Nephron progenitor cell (in vitro differentiated cells): ENCODE data around the gene AMDHD1.

Experiments
- DNase-seq: peaks from one replicate; pipeline ENCODE4 v3.0.0; 2021
- H3K27ac Mint-ChIP-seq: 2 replicates; pipeline ENCODE4 v1.8.0; 2021; ENCODE audit warnings: mild to moderate bottlenecking, moderate library complexity, mixed read lengths
- H3K27me3 Mint-ChIP-seq: 2 replicates; pipeline ENCODE4 v1.8.0; 2021; ENCODE audit warnings: mild to moderate bottlenecking, low read depth, mixed read lengths; ENCODE audit not compliant: poor library complexity
- H3K36me3 Mint-ChIP-seq: 2 replicates; pipeline ENCODE4 v1.8.0; 2021; ENCODE audit warnings: low read depth, mixed read lengths
- H3K4me1 Mint-ChIP-seq: 2 replicates; pipeline ENCODE4 v1.8.0; 2021; ENCODE audit warnings: mixed read lengths
- H3K4me3 Mint-ChIP-seq: 2 replicates; pipeline ENCODE4 v1.8.0; 2021; ENCODE audit warnings: mild to moderate bottlenecking, moderate library complexity, mixed read lengths
- H3K9me3 Mint-ChIP-seq: 2 replicates; pipeline ENCODE4 v1.8.0; 2021; ENCODE audit warnings: mild to moderate bottlenecking, moderate library complexity, mixed read lengths
- TF ChIP-seq, protein P1 (sequence below): fragments of 200-600 bp; sonication (generic); IDR thresholded peaks from 2 replicates; pipeline ENCODE4 v1.5.0; 2021; ENCODE audit warnings: antibody characterized with exemption

The AMDHD1 gene

DNA sequence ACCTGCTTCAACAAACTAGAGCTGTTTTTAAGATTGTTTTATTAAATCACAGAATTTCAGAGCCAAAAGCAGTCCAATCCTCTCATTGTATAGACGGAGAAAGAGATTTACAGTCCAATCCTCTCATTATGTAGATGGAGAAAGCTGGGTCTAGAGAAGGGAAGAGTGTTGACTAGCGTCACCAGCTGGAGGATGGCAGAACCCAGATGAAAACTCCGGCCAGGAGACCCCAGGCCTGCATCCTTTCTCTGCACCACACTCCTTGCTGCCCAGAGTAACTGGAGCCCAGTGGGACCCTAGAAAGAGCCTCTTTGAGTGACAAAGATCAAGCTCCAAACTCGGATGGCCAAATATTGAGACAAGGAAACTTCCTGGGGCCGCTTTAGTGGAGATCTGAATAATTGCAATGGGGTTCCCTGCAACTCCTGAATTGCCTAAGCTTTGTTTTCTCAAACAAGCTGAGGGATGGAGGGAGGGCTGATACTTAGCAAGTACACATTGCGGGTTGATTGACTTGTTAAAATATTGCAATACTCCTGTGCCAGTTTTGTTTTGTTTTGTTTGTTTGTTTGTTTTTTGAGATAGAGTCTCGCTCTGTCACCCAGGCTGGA lies 12.5 kb downstream of the AMDHD1 start:
- H3K4me3 Mint-ChIP-seq, result no peak overlapping the region
- no peak for DNase-seq
- H3K36me3 Mint-ChIP-seq, result no peaks in the 10 kb centered on the region
- peak overlapping the region; percentile 36 for H3K27ac Mint-ChIP-seq
- H3K4me1 Mint-ChIP-seq, result no peaks in the 10 kb centered on the region
- TF ChIP-seq, protein P1, sequence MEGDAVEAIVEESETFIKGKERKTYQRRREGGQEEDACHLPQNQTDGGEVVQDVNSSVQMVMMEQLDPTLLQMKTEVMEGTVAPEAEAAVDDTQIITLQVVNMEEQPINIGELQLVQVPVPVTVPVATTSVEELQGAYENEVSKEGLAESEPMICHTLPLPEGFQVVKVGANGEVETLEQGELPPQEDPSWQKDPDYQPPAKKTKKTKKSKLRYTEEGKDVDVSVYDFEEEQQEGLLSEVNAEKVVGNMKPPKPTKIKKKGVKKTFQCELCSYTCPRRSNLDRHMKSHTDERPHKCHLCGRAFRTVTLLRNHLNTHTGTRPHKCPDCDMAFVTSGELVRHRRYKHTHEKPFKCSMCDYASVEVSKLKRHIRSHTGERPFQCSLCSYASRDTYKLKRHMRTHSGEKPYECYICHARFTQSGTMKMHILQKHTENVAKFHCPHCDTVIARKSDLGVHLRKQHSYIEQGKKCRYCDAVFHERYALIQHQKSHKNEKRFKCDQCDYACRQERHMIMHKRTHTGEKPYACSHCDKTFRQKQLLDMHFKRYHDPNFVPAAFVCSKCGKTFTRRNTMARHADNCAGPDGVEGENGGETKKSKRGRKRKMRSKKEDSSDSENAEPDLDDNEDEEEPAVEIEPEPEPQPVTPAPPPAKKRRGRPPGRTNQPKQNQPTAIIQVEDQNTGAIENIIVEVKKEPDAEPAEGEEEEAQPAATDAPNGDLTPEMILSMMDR, result no peak
- peaks cover 23% of the 10 kb centered on the region for H3K27me3 Mint-ChIP-seq
- H3K9me3 Mint-ChIP-seq, result peaks cover 7% of the 10 kb centered on the region

DNA sequence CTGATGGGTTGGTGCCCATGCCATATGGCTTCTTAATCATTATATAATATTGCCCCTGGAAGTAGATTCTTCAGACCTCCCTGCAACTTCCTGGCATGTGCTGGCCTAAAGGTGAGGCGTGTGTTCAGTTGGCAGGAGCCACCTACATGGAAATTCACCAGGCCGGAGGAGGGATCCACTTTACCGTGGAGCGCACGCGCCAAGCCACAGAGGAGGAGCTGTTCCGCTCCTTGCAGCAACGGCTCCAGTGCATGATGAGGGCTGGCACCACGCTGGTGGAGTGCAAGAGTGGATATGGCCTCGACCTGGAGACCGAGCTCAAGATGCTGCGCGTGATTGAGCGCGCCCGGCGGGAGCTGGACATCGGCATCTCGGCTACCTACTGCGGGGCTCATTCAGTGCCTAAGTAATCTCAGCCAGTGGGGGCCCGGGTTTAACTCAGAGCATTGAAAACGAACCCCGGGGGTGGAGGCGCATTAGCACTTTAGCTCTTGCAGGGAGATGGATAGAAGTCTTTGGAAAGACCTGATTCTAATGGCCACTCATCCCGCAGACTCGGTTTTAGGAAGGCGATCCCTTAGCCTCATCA lies 13.5 kb downstream of the AMDHD1 start:
- Mint-ChIP-seq H3K36me3 (no peaks in the 10 kb centered on the region), H3K4me1 (no peaks in the 10 kb centered on the region), H3K27me3 (peaks cover 26% of the 10 kb centered on the region), H3K4me3 (no peak overlapping the region), H3K27ac (no peak overlapping the region), H3K9me3 (peaks cover 2% of the 10 kb centered on the region)
- no peak for DNase-seq
- TF ChIP-seq, protein P1, result no peak

DNA sequence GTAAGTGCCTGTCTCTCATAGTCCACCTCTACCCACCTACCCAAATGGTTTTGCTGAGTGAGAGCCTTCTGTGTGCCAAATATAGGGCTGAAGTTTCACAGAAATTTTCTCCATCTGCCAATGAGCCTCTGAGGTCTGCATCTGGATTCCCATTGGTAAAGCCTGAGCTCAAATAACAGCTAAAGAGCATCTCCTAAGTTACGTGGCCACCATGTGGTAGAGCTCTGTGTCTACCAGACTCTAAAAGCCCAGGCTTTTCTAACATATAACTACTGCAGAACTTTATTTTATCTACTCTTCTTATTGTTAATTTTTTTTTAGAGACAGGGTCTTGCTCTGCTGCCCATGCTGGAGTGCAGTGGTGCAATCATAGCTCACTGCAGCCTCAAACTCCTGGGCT lies 16.0 kb downstream of the AMDHD1 start:
- Mint-ChIP-seq H3K27me3 (peaks cover 19% of the 10 kb centered on the region), H3K4me1 (no peaks in the 10 kb centered on the region), H3K9me3 (no peaks in the 10 kb centered on the region), H3K4me3 (no peak overlapping the region), H3K27ac (no peak overlapping the region), H3K36me3 (no peaks in the 10 kb centered on the region)
- TF ChIP-seq, protein P1, result no peak
- DNase-seq, result no peak

DNA sequence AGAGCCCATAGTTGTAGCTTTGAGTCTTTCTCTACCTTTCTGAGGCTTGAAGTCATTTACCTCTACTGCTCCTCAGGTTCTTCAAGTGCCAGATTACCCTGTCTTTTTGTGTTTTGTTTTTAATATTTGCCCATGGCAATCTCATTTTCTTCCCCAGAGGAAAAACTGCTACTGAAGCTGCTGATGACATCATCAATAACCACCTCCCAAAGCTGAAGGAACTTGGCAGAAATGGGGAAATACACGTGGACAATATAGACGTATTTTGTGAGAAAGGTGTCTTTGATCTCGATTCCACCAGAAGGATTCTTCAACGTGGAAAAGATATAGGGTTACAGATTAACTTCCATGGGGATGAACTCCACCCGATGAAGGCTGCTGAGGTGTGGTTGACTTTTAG lies 17.1 kb downstream of the AMDHD1 start:
- Mint-ChIP-seq H3K27ac (no peak overlapping the region), H3K9me3 (no peaks in the 10 kb centered on the region), H3K4me1 (no peaks in the 10 kb centered on the region), H3K4me3 (no peak overlapping the region), H3K27me3 (peaks cover 19% of the 10 kb centered on the region), H3K36me3 (no peaks in the 10 kb centered on the region)
- no peak for DNase-seq
- TF ChIP-seq, protein P1, result no peak

DNA sequence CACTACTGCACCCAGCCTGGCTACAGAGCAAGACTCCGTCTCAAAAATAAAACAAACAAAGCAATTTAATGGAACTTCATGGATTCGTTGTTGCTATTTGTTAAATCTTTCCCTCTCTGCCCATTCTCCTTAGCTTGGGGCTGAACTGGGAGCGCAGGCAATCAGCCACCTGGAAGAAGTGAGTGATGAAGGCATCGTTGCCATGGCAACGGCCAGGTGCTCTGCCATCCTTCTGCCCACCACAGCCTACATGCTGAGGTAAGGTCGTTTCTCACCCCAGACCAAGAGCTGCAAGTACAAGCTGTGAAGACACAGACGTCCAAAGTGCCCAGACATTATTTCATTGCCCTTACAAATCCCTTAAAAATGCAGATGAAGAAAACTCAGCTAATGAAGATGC lies 19.1 kb downstream of the AMDHD1 start:
- Mint-ChIP-seq H3K4me1 (peaks cover 11% of the 10 kb centered on the region), H3K9me3 (no peaks in the 10 kb centered on the region)

More for the DNA sequence above, 19.1 kb downstream of the AMDHD1 start:
- H3K27me3 Mint-ChIP-seq, result peaks cover 10% of the 10 kb centered on the region
- DNase-seq, result no peak
- TF ChIP-seq, protein P1, result no peak
- no peak overlapping the region for H3K4me3 Mint-ChIP-seq
- no peaks in the 10 kb centered on the region for H3K36me3 Mint-ChIP-seq
- no peak overlapping the region for H3K27ac Mint-ChIP-seq
